Measurements from ENCODE around the gene LRP8. TPM values are rescaled to one million over a fixed set of nuclear protein-coding genes. Genes with fewer than 3 reads are reported as not detected.

The LRP8 gene
- total RNA-seq, 3 donors from 2014 or later = 1.3 to 6.5 (median 1.4) TPM

GRCh38 chr1:53246261-53247134 lies 81.4 kb downstream of the LRP8 start:
- intact Hi-C loops (cut with DNase I, micrococcal nuclease) = no loop called here
- Histone ChIP-seq H3K36me3 (ENCODE audit: low read depth) (no peaks in the 10 kb centered on the region), H3K4me3 (no peak overlapping the region), H3K4me1 (ENCODE audit: low read depth) (no peaks in the 10 kb centered on the region), H3K9me3 (no peaks in the 10 kb centered on the region)
- TF ChIP-seq CTCF (IDR thresholded peaks at IDR 0.05) = no peak
- DNase-seq (no peak), ATAC-seq (no peak)

GRCh38 chr1:53244141-53244540 lies 83.7 kb downstream of the LRP8 start:
- intact Hi-C loops (cut with DNase I, micrococcal nuclease) = no loop called here
- DNase-seq (no peak), ATAC-seq (no peak)

GRCh38 chr1:53242381-53242780 lies 85.5 kb downstream of the LRP8 start:
- DNase-seq = no peak
- Histone ChIP-seq H3K9me3 (no peaks in the 10 kb centered on the region), H3K4me1 (ENCODE audit: low read depth) (peaks cover 5% of the 10 kb centered on the region), H3K4me3 (no peak overlapping the region), H3K36me3 (ENCODE audit: low read depth) (no peaks in the 10 kb centered on the region)
- ATAC-seq = no peak
- intact Hi-C loops (cut with DNase I, micrococcal nuclease) = no loop called here
- TF ChIP-seq CTCF (IDR thresholded peaks at IDR 0.05) = no peak

More at GRCh38 chr1:53244141-53244540, 83.7 kb downstream of the LRP8 start:
- H3K36me3 ChIP-seq (ENCODE audit: low read depth) = no peaks in the 10 kb centered on the region
- no peak for TF ChIP-seq CTCF (IDR thresholded peaks at IDR 0.05)
- H3K4me3 ChIP-seq = no peak overlapping the region
- no peaks in the 10 kb centered on the region for H3K9me3 ChIP-seq
- no peaks in the 10 kb centered on the region for H3K4me1 ChIP-seq (ENCODE audit: low read depth)

- peaks cover 10% of the 10 kb centered on the region for H3K4me1 ChIP-seq (ENCODE audit: low read depth)
- H3K4me3 ChIP-seq = no peak overlapping the region
- ATAC-seq (no peak), DNase-seq (no peak)
- H3K9me3 ChIP-seq = no peaks in the 10 kb centered on the region
- no peak for TF ChIP-seq CTCF (IDR thresholded peaks at IDR 0.05)
- H3K36me3 ChIP-seq (ENCODE audit: low read depth) = no peaks in the 10 kb centered on the region
- intact Hi-C loops (cut with DNase I, micrococcal nuclease) = no loop called here
Measured at GRCh38 chr1:53241828-53242227, 86.0 kb downstream of the LRP8 start.

GRCh38 chr1:53238197-53239155 lies 89.4 kb downstream of the LRP8 start, which contains the start of gene MAGOH:
Gene MAGOH (minus strand): TSS chr1:53238518. CDS start chr1:53238448, 70 bp downstream.
- Histone ChIP-seq H3K4me3 (peak within 1 kb of the TSS; percentile 98), H3K9me3 (no peaks in the 10 kb centered on the region)
- peak; percentile 99 for ATAC-seq

More at GRCh38 chr1:53238197-53239155, 89.4 kb downstream of the LRP8 start, which contains the start of gene MAGOH:
- peak; percentile 11 for TF ChIP-seq CTCF (IDR thresholded peaks at IDR 0.05)
- H3K36me3 ChIP-seq (ENCODE audit: low read depth) = no peaks in the 10 kb centered on the region
- peaks cover 10% of the 10 kb centered on the region for H3K4me1 ChIP-seq (ENCODE audit: low read depth)
- peak; percentile 96 for DNase-seq
- intact Hi-C loops (cut with DNase I, micrococcal nuclease) = no loop called here
